ENCODE data around the gene PPP2R5D. TPM values are rescaled to one million over a fixed set of nuclear protein-coding genes. Genes with fewer than 3 reads are reported as not detected.

PPP2R5D gene
- total RNA-seq, 1 experiment from 2014 or later: 53.5 TPM

DNA sequence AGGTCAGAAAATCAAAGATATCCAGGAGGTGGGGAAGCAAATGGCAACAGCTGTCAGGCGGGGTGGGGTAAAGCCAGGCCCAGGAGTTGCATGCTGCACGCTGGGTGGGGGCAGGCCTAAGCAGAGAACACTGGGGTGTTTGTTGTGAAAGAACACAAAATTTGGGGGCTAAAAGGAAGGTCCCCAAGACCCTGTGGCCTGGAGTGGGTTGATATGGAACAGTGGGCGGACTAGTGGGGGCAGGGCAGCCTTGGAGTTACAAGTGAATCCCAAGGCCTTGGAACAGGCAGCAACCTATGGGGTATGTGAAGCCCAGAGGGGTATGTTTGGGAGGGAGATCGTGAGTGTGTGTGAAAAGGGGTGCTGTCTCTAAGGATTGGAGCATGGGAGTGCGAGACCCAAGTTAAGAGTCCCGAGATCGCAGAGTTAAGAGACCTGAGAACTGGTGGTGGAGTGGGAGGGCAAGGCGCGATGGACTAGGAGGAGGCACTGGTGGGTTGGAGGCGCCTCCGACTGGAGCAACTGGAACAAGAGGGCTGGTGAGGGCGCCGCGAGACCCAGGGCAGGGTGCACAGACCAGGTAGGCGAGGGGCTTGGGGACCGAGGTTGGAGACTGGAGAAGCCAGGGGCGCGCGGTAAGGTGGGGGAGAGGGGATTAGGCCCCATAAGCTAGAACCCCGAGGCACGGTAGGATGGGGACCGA is 68.6 kb downstream of the PPP2R5D start:
- no peaks in the 10 kb centered on the region for H3K9me3 ChIP-seq (ENCODE audit: control insufficient read depth, low read depth, low read length)
- H3K18ac ChIP-seq (ENCODE audit: insufficient read length, low read depth, low read length): peak overlapping the region; percentile 52
- H3K79me2 ChIP-seq (ENCODE audit: insufficient read depth, low read length): 0 out of 2 replicates have a peak, but pooled peaks cover 2% of the 10 kb centered on the region
- no peaks in the 10 kb centered on the region for H3K79me1 ChIP-seq (ENCODE audit: insufficient read depth, low read depth, low read length, poor library complexity, severe bottlenecking)
- H3K27ac ChIP-seq (ENCODE audit: insufficient read length, low read depth, low read length): no peak overlapping the region
- no peak overlapping the region for H2BK5ac ChIP-seq (ENCODE audit: insufficient read length, low read length)
- no peak overlapping the region for H2BK12ac ChIP-seq (ENCODE audit: insufficient read length, low read depth, low read length)
- no peak overlapping the region for H2BK15ac ChIP-seq (ENCODE audit: low read depth, low read length)
- no peaks in the 10 kb centered on the region for H3K4me1 ChIP-seq (ENCODE audit: insufficient read depth, low read length)
- Mint-ChIP-seq H3K4me3 (peak overlapping the region; percentile 94), H3K27me3 (ENCODE audit: low read depth) (no peaks in the 10 kb centered on the region; the same call in 1 of the 2 replicates), H3K36me3 (ENCODE audit: insufficient read depth in 1 of 3, low read depth in 3 of 3) (peaks cover 31 to 59% (median 56%) of the 10 kb centered on the region in 3 experiments), H3K27ac (peak overlapping the region; percentile 88 to 98 (median 92)), H3K9me3 (peaks cover 0 to 3% of the 10 kb centered on the region in 2 experiments; a peak in 1 of 5 replicates), H3K4me1 (peaks cover 24 to 25% of the 10 kb centered on the region in 2 experiments)
- H3K4ac ChIP-seq (ENCODE audit: low read depth, low read length): no peak overlapping the region; the same call in 1 of the 2 replicates
- peaks cover 7% of the 10 kb centered on the region for H3K23me2 ChIP-seq (ENCODE audit: insufficient read length, low read depth, low read length, poor library complexity, severe bottlenecking)
- no peak overlapping the region for H2AFZ ChIP-seq (ENCODE audit: low read length)
- no peak overlapping the region for H4K91ac ChIP-seq (ENCODE audit: insufficient read length, low read depth, low read length)
- H2AK5ac ChIP-seq (ENCODE audit: insufficient read length, low read length): no peak overlapping the region
- H3K56ac ChIP-seq (ENCODE audit: insufficient read length, low read depth, low read length): no peak overlapping the region
- H2BK20ac ChIP-seq (ENCODE audit: low read depth, low read length, poor library complexity, severe bottlenecking): no peak overlapping the region
- H3K27me3 ChIP-seq (ENCODE audit: insufficient read depth, low read length): no peaks in the 10 kb centered on the region
- WGBS (ENCODE audit: extremely low coverage, insufficient read length, low lambda C conversion rate): no CpG with 5 or more reads among the region's 22 CpGs
- DNase-seq: peak; percentile 51
- no peaks in the 10 kb centered on the region for H4K20me1 ChIP-seq (ENCODE audit: control insufficient read depth, insufficient read depth, insufficient read length)
- H4K8ac ChIP-seq (replicated peaks; ENCODE audit: insufficient read length, low read depth, low read length): no peak overlapping the region
- peak overlapping the region; percentile 72 for H3K9ac ChIP-seq (ENCODE audit: extremely low read depth, insufficient read length, low read length)
- peak overlapping the region; percentile 85 for H3K14ac ChIP-seq (ENCODE audit: insufficient read depth, low read length)
- peak overlapping the region; percentile 52 for H3K4me2 ChIP-seq (ENCODE audit: insufficient read depth, insufficient read length, low read length)
- no peak overlapping the region for H3T11ph ChIP-seq (ENCODE audit: low read length)
- TF ChIP-seq, protein P1, sequence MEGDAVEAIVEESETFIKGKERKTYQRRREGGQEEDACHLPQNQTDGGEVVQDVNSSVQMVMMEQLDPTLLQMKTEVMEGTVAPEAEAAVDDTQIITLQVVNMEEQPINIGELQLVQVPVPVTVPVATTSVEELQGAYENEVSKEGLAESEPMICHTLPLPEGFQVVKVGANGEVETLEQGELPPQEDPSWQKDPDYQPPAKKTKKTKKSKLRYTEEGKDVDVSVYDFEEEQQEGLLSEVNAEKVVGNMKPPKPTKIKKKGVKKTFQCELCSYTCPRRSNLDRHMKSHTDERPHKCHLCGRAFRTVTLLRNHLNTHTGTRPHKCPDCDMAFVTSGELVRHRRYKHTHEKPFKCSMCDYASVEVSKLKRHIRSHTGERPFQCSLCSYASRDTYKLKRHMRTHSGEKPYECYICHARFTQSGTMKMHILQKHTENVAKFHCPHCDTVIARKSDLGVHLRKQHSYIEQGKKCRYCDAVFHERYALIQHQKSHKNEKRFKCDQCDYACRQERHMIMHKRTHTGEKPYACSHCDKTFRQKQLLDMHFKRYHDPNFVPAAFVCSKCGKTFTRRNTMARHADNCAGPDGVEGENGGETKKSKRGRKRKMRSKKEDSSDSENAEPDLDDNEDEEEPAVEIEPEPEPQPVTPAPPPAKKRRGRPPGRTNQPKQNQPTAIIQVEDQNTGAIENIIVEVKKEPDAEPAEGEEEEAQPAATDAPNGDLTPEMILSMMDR (conservative IDR thresholded peaks at IDR 0.05): no peak
- no peak overlapping the region for H3K23ac ChIP-seq (ENCODE audit: insufficient read length, low read depth, low read length)
- H4K5ac ChIP-seq (ENCODE audit: insufficient read length, low read depth, low read length): no peak overlapping the region
- H2BK120ac ChIP-seq (ENCODE audit: low read depth, low read length, poor library complexity, severe bottlenecking): no peak overlapping the region

Data from H9 (cell line).